ENCODE results near the gene AFF1.

- TF ChIP-seq CTCF (IDR thresholded peaks at IDR 0.05; ENCODE audit: insufficient read depth, low read depth, low read length) (no peak), EZH2 (IDR thresholded peaks at IDR 0.05; ENCODE audit: insufficient read depth, low read length) (no peak)
Observed at GRCh38 chr4:87105101-87105845, 170.5 kb downstream of the AFF1 start.
